Mucosa of descending colon (tissue), 3 donors: Measurements from ENCODE around the gene TRABD2A. TPM values are rescaled to one million over a fixed set of nuclear protein-coding genes. Genes with fewer than 3 reads are reported as not detected.
A peak's percentile ranks its signal among the peaks of the same experiment; 100 is the strongest.

ENCODE experiments used
- ATAC-seq: fragments of 200-7000 bp; cut with Tn5 transposase; one replicate; pipeline ENCODE4 v1.9.1; 2020; ENCODE audit warnings: mild to moderate bottlenecking, moderate library complexity
- DNase-seq, 3 donors: peaks; one replicate each; pipeline ENCODE4 v3.0.0-alpha.2; 2020
- H3K36me3 ChIP-seq: fragments of 200-600 bp; one replicate; pipeline ENCODE4 v1.8.0; 2021; ENCODE audit warnings: low read depth, mild to moderate bottlenecking
- H3K4me1 ChIP-seq: fragments of 200-600 bp; one replicate; pipeline ENCODE4 v1.8.0; 2021; ENCODE audit warnings: low read depth, mild to moderate bottlenecking
- H3K4me3 ChIP-seq: fragments of 200-600 bp; one replicate; pipeline ENCODE4 v1.8.0; 2021; ENCODE audit warnings: mild to moderate bottlenecking
- H3K9me3 ChIP-seq: fragments of 200-600 bp; one replicate; pipeline ENCODE4 v1.8.0; 2021; ENCODE audit warnings: mild to moderate bottlenecking
- intact Hi-C, 2 donors: fragments of 100-400 bp; cut with DNase I in 1 of 2; cut with micrococcal nuclease in 1 of 2; formaldehyde crosslinking; loops; one replicate each; pipeline versions ENCODE4 v1.11.0 to v1.11.1; 2022; cut with DNase I, micrococcal nuclease
- total RNA-seq, 3 donors: library from RNA; stranded (reverse); fragmentation: NEBNext Ultra II Directional in 2 of 3; extraction: Animal tissue kit (Norgen Biotek cat#: 25700) in 2 of 3; gene quantifications; one replicate each; pipeline versions ENCODE4 v1.2.1 to v1.2.4, GENCODE V29; 2021 to 2023
- TF ChIP-seq, protein P1 (sequence below): fragments of 200-600 bp; IDR thresholded peaks from one replicate; pipeline ENCODE4 v1.8.0; 2022; ENCODE audit warnings: antibody characterized with exemption, mild to moderate bottlenecking
- donor health status: DM: no; HTN: no; CAD: no; lungs with moderate emphysema.
- donor health status: DM: no; HTN: no; CAD: no.
- donor health status: DM: no; HTN: yes; CAD: no.

The TRABD2A gene
- total RNA-seq, 3 donors from 2014 or later = 40.2 to 132 (median 63.2) TPM

DNA sequence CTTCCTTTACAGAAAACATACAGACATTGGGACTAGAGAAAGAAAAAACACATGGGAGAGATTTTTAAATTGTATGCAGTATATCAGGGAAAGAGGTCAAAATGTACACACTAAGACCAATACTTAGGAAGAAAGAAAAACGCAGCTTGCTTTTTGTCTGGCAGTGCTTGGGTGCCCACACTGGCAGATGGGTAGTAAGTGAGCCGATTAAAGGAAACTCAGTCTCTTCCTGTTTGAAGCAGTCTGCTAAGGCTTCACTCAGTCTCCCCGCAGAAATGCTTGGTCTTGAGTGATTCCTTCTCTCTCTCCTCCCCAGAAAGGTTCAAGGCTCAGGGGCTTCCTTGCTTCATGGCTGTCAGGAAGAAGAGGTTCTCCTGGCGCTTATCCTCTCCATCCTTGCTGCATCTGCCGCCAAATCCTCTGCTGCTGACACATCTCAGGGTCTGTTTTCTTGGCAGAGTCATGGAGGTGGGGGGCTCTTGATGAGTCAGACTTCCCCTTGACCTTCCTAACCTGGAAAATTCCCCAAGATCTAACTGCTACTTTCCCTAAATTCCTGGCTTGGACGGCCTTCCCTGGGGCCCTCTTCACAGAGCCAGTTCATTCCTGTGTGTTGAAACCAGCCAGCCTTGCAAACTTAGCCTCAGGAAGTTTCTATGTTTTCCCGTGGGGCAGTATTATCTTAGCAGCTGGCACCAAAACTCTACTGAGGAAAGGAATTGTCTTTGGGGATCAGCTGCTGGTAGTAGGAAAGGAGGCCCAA is 14.1 kb upstream of the TRABD2A start:
- ATAC-seq (peak; percentile 58), DNase-seq (no peak)
- no peak overlapping the region for H3K4me3 ChIP-seq
- no peaks in the 10 kb centered on the region for H3K9me3 ChIP-seq
- H3K36me3 ChIP-seq = no peaks in the 10 kb centered on the region
- no peaks in the 10 kb centered on the region for H3K4me1 ChIP-seq
- intact Hi-C loops = no loop called here
- TF ChIP-seq, protein P1, sequence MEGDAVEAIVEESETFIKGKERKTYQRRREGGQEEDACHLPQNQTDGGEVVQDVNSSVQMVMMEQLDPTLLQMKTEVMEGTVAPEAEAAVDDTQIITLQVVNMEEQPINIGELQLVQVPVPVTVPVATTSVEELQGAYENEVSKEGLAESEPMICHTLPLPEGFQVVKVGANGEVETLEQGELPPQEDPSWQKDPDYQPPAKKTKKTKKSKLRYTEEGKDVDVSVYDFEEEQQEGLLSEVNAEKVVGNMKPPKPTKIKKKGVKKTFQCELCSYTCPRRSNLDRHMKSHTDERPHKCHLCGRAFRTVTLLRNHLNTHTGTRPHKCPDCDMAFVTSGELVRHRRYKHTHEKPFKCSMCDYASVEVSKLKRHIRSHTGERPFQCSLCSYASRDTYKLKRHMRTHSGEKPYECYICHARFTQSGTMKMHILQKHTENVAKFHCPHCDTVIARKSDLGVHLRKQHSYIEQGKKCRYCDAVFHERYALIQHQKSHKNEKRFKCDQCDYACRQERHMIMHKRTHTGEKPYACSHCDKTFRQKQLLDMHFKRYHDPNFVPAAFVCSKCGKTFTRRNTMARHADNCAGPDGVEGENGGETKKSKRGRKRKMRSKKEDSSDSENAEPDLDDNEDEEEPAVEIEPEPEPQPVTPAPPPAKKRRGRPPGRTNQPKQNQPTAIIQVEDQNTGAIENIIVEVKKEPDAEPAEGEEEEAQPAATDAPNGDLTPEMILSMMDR = no peak

- peak; percentile 24 for ATAC-seq
- no peak for DNase-seq
Measured at GRCh38 chr2:84894131-84894586, 13.3 kb upstream of the TRABD2A start.

GRCh38 chr2:84891355-84892010 is 10.6 kb upstream of the TRABD2A start:
- TF ChIP-seq, protein P1 = no peak
- Histone ChIP-seq H3K9me3 (no peaks in the 10 kb centered on the region), H3K4me1 (no peaks in the 10 kb centered on the region), H3K36me3 (no peaks in the 10 kb centered on the region), H3K4me3 (no peak overlapping the region)
- intact Hi-C loops = no loop called here
- ATAC-seq (no peak), DNase-seq (no peak)

More at GRCh38 chr2:84894131-84894586, 13.3 kb upstream of the TRABD2A start:
- H3K4me1 ChIP-seq = no peaks in the 10 kb centered on the region
- H3K9me3 ChIP-seq = no peaks in the 10 kb centered on the region
- H3K36me3 ChIP-seq = no peaks in the 10 kb centered on the region
- no peak overlapping the region for H3K4me3 ChIP-seq
- intact Hi-C loops = no loop called here
- TF ChIP-seq, protein P1 = no peak

DNA sequence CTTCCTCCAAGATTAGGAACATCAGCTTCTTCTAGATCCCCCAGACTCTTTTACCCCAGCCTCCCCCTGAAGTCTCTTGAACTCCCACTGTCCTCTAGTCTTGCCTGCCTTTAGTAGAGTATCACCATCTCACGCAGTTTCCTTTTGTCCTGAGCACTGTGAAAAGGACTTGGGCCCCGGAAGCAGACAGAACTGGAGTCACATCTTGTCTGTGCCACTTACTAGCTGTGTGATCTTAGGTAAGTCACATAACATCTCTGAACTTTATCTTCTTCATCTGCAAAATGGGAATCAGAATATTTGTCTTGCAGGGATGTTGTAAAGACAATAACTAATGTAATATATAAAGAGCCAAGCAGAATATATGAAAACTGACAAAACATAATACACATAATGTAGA is 8.4 kb upstream of the TRABD2A start:
- no peaks in the 10 kb centered on the region for H3K9me3 ChIP-seq
- H3K36me3 ChIP-seq = no peaks in the 10 kb centered on the region
- no peak for DNase-seq
- intact Hi-C loops = loop anchor here in 1 of 2 donors (10.0 kb wide), 1 partner anchor 395 kb away; no protein-coding TSS in a partner anchor
- peak; percentile 36 for ATAC-seq
- TF ChIP-seq, protein P1 = no peak
- no peak overlapping the region for H3K4me3 ChIP-seq
- no peaks in the 10 kb centered on the region for H3K4me1 ChIP-seq

GRCh38 chr2:84888401-84889276 is 7.8 kb upstream of the TRABD2A start:
- peak; percentile 91 for ATAC-seq
- TF ChIP-seq, protein P1 = no peak
- DNase-seq = peak in 1 of 3 donors; percentile 60
- H3K36me3 ChIP-seq = no peaks in the 10 kb centered on the region
- intact Hi-C loops = loop anchor here in 1 of 2 donors (10.0 kb wide), 1 partner anchor 394 kb away; no protein-coding TSS in a partner anchor
- H3K4me1 ChIP-seq = no peaks in the 10 kb centered on the region
- no peak overlapping the region for H3K4me3 ChIP-seq
- no peaks in the 10 kb centered on the region for H3K9me3 ChIP-seq
